ENCODE results near the gene TBL1Y. TPM values are rescaled to one million over a fixed set of nuclear protein-coding genes. Genes with fewer than 3 reads are reported as not detected.

The TBL1Y gene
- polyA plus RNA-seq, 1 donor from 2014 or later: not detected

DNA sequence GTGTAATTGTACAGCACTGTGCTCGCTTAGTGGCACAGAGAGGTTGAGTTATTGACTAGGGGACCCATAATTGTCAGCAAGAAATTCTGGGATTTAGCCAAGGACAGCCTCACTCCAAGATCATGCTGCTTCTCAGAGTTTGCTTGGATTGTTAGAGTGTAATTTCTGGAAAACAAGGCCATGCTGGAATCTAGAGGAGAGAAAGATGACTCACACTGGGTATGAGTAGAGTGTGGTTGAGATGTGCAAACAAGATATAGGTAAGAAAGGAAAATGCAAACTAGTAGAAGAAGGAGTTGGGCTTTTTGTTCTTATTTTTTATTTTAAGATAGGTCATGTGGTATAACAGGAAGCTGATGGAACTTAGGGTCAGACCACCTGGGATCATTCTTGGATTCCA lies 97.4 kb downstream of the TBL1Y start:
- no peak overlapping the region for H3K4me3 ChIP-seq (ENCODE audit: low read length)
- H3K79me2 ChIP-seq (replicated peaks; ENCODE audit: insufficient read depth, low read length): no peaks in the 10 kb centered on the region
- TF ChIP-seq EZH2 (IDR thresholded peaks at IDR 0.05; ENCODE audit: borderline replicate concordance, insufficient read depth, low read length, poor library complexity, severe bottlenecking) (no peak), RAD21 (conservative IDR thresholded peaks at IDR 0.05) (no peak), MXI1 (conservative IDR thresholded peaks at IDR 0.05; ENCODE audit: poor library complexity, severe bottlenecking) (no peak), EP300 (conservative IDR thresholded peaks at IDR 0.05; ENCODE audit: poor library complexity, severe bottlenecking) (no peak), SMC3 (conservative IDR thresholded peaks at IDR 0.05; ENCODE audit: poor library complexity) (no peak), POLR2AphosphoS5 (IDR thresholded peaks at IDR 0.05) (no peak), TAF1 (IDR thresholded peaks at IDR 0.05; ENCODE audit: low read depth) (no peak)
- TF ChIP-seq, protein P1, sequence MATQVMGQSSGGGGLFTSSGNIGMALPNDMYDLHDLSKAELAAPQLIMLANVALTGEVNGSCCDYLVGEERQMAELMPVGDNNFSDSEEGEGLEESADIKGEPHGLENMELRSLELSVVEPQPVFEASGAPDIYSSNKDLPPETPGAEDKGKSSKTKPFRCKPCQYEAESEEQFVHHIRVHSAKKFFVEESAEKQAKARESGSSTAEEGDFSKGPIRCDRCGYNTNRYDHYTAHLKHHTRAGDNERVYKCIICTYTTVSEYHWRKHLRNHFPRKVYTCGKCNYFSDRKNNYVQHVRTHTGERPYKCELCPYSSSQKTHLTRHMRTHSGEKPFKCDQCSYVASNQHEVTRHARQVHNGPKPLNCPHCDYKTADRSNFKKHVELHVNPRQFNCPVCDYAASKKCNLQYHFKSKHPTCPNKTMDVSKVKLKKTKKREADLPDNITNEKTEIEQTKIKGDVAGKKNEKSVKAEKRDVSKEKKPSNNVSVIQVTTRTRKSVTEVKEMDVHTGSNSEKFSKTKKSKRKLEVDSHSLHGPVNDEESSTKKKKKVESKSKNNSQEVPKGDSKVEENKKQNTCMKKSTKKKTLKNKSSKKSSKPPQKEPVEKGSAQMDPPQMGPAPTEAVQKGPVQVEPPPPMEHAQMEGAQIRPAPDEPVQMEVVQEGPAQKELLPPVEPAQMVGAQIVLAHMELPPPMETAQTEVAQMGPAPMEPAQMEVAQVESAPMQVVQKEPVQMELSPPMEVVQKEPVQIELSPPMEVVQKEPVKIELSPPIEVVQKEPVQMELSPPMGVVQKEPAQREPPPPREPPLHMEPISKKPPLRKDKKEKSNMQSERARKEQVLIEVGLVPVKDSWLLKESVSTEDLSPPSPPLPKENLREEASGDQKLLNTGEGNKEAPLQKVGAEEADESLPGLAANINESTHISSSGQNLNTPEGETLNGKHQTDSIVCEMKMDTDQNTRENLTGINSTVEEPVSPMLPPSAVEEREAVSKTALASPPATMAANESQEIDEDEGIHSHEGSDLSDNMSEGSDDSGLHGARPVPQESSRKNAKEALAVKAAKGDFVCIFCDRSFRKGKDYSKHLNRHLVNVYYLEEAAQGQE (IDR thresholded peaks at IDR 0.05; ENCODE audit: borderline replicate concordance): no peak
- TF ChIP-seq, protein P2, sequence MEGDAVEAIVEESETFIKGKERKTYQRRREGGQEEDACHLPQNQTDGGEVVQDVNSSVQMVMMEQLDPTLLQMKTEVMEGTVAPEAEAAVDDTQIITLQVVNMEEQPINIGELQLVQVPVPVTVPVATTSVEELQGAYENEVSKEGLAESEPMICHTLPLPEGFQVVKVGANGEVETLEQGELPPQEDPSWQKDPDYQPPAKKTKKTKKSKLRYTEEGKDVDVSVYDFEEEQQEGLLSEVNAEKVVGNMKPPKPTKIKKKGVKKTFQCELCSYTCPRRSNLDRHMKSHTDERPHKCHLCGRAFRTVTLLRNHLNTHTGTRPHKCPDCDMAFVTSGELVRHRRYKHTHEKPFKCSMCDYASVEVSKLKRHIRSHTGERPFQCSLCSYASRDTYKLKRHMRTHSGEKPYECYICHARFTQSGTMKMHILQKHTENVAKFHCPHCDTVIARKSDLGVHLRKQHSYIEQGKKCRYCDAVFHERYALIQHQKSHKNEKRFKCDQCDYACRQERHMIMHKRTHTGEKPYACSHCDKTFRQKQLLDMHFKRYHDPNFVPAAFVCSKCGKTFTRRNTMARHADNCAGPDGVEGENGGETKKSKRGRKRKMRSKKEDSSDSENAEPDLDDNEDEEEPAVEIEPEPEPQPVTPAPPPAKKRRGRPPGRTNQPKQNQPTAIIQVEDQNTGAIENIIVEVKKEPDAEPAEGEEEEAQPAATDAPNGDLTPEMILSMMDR (IDR thresholded peaks at IDR 0.05; ENCODE audit: poor library complexity, severe bottlenecking): no peak
- no peak overlapping the region for H2AFZ ChIP-seq (ENCODE audit: low read depth, low read length)
- no peak overlapping the region for H3K9ac ChIP-seq (ENCODE audit: low read length)
- H3K4me2 ChIP-seq (ENCODE audit: low read length): no peak overlapping the region
- no peaks in the 10 kb centered on the region for H3K9me2 ChIP-seq (ENCODE audit: insufficient read depth, low read length)
- no peaks in the 10 kb centered on the region for H3K36me3 ChIP-seq (ENCODE audit: insufficient read depth, low read length)
- no peaks in the 10 kb centered on the region for H3F3A ChIP-seq (ENCODE audit: insufficient read depth, low read length, poor library complexity, severe bottlenecking)
- H4K20me1 ChIP-seq (ENCODE audit: insufficient read depth): no peaks in the 10 kb centered on the region
- H3K27ac ChIP-seq (ENCODE audit: low read length): no peak overlapping the region
- H3K9me3 ChIP-seq (ENCODE audit: low read length): no peaks in the 10 kb centered on the region
- no peaks in the 10 kb centered on the region for H3K27me3 ChIP-seq (ENCODE audit: insufficient read depth, low read depth, low read length)

DNA sequence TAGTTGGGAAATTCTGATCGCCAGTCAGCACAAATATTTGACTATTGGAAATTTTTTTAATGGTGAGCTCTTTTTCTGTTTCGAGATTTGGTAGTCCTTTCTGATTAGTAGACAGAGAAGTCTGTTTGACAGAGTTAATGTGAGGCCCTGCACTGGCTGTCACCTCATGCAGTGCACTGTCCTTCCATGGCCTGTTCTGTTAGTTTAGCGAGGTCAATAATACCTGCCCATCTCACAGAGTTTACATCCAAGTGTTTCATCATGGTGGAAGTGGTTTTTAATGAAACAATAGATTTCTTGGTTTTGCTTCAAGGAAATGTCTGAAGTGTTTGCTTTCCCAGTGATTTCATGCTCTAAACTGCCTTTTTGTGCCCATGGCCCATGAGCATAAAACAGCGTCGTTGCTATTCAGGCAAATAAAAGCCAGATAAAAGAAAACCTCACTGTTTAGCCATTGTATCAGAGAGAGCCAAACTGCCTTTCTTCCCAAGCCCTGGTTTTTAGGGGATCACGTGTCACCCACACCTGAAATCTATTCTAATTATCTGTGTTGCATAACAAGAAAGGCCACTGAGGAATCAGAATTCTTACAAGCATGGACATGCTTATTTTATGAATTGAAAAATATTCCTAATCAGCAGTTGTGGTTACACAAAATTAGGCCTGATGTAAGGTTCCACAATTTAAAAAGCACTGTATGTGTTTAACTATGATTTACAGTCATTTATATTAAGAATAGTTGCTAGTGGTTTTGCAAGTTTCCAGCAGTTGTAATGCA lies 98.3 kb downstream of the TBL1Y start:
- no peak overlapping the region for H3K4me2 ChIP-seq (ENCODE audit: low read length)

More for the DNA sequence above, 98.3 kb downstream of the TBL1Y start:
- H2AFZ ChIP-seq (ENCODE audit: low read depth, low read length): no peak overlapping the region
- TF ChIP-seq TAF1 (IDR thresholded peaks at IDR 0.05; ENCODE audit: low read depth): no peak
- TF ChIP-seq SMC3 (conservative IDR thresholded peaks at IDR 0.05; ENCODE audit: poor library complexity): no peak
- no peak for TF ChIP-seq RAD21 (conservative IDR thresholded peaks at IDR 0.05)
- TF ChIP-seq EP300 (conservative IDR thresholded peaks at IDR 0.05; ENCODE audit: poor library complexity, severe bottlenecking): no peak
- H3K4me3 ChIP-seq (ENCODE audit: low read length): no peak overlapping the region
- no peaks in the 10 kb centered on the region for H3K9me2 ChIP-seq (ENCODE audit: insufficient read depth, low read length)
- no peaks in the 10 kb centered on the region for H3K79me2 ChIP-seq (replicated peaks; ENCODE audit: insufficient read depth, low read length)
- no peaks in the 10 kb centered on the region for H3F3A ChIP-seq (ENCODE audit: insufficient read depth, low read length, poor library complexity, severe bottlenecking)
- H4K20me1 ChIP-seq (ENCODE audit: insufficient read depth): no peaks in the 10 kb centered on the region
- no peaks in the 10 kb centered on the region for H3K27me3 ChIP-seq (ENCODE audit: insufficient read depth, low read depth, low read length)
- H3K36me3 ChIP-seq (ENCODE audit: insufficient read depth, low read length): no peaks in the 10 kb centered on the region
- H3K9me3 ChIP-seq (ENCODE audit: low read length): no peaks in the 10 kb centered on the region
- H3K9ac ChIP-seq (ENCODE audit: low read length): no peak overlapping the region
- H3K27ac ChIP-seq (ENCODE audit: low read length): no peak overlapping the region

Measured in neural cell (in vitro differentiated cells).